ENCODE results near the gene RUVBL2. TPM values are rescaled to one million over a fixed set of nuclear protein-coding genes. Genes with fewer than 3 reads are reported as not detected.

Gene RUVBL2
- total RNA-seq, 1 donor from 2014 or later: 62.2 TPM

GRCh38 chr19:48975947-48976847, 17.5 kb upstream of the RUVBL2 start:
- H3K27ac Mint-ChIP-seq: no peak overlapping the region
- H3K4me1 Mint-ChIP-seq: no peaks in the 10 kb centered on the region
- no peaks in the 10 kb centered on the region for H3K27me3 Mint-ChIP-seq (ENCODE audit: low read depth)
- DNase-seq (ENCODE audit: low spot score in 2 of 2, unreplicated experiment in 2 of 2): no peak
- H3K36me3 Mint-ChIP-seq: peaks cover 26% of the 10 kb centered on the region
- TF ChIP-seq CTCF (IDR thresholded peaks at IDR 0.05; ENCODE audit: unreplicated experiment): no peak
- no peaks in the 10 kb centered on the region for H3K9me3 Mint-ChIP-seq
- no peak overlapping the region for H3K4me3 Mint-ChIP-seq

- Mint-ChIP-seq H3K27ac (no peak overlapping the region), H3K27me3 (ENCODE audit: low read depth) (no peaks in the 10 kb centered on the region), H3K9me3 (no peaks in the 10 kb centered on the region), H3K36me3 (peaks cover 27% of the 10 kb centered on the region), H3K4me3 (no peak overlapping the region), H3K4me1 (no peaks in the 10 kb centered on the region)
- no peak for DNase-seq (ENCODE audit: low spot score in 2 of 2, unreplicated experiment in 2 of 2)
- TF ChIP-seq CTCF (IDR thresholded peaks at IDR 0.05; ENCODE audit: unreplicated experiment): no peak
These were observed 16.6 kb upstream of the RUVBL2 start for GRCh38 chr19:48977061-48977460.

- H3K9me3 Mint-ChIP-seq: no peaks in the 10 kb centered on the region
- no peak for DNase-seq (ENCODE audit: low spot score in 2 of 2, unreplicated experiment in 2 of 2)
- no peaks in the 10 kb centered on the region for H3K27me3 Mint-ChIP-seq (ENCODE audit: low read depth)
- H3K36me3 Mint-ChIP-seq: peaks cover 31% of the 10 kb centered on the region
- no peak for TF ChIP-seq CTCF (IDR thresholded peaks at IDR 0.05; ENCODE audit: unreplicated experiment)
- H3K27ac Mint-ChIP-seq: no peak overlapping the region
- no peaks in the 10 kb centered on the region for H3K4me1 Mint-ChIP-seq
- no peak overlapping the region for H3K4me3 Mint-ChIP-seq
These were observed 11.4 kb upstream of the RUVBL2 start for GRCh38 chr19:48982280-48982679.

- no peaks in the 10 kb centered on the region for H3K9me3 Mint-ChIP-seq
- H3K27me3 Mint-ChIP-seq (ENCODE audit: low read depth): no peaks in the 10 kb centered on the region
- no peak for TF ChIP-seq CTCF (IDR thresholded peaks at IDR 0.05; ENCODE audit: unreplicated experiment)
- H3K4me3 Mint-ChIP-seq: no peak overlapping the region
- H3K4me1 Mint-ChIP-seq: peaks cover 5% of the 10 kb centered on the region
- DNase-seq (ENCODE audit: low spot score in 2 of 2, unreplicated experiment in 2 of 2): no peak
- peaks cover 34% of the 10 kb centered on the region for H3K36me3 Mint-ChIP-seq
- H3K27ac Mint-ChIP-seq: no peak overlapping the region
These were observed 8.0 kb upstream of the RUVBL2 start for GRCh38 chr19:48985711-48986110.

- H3K27ac Mint-ChIP-seq: no peak overlapping the region
- H3K4me1 Mint-ChIP-seq: peaks cover 9% of the 10 kb centered on the region
- no peaks in the 10 kb centered on the region for H3K27me3 Mint-ChIP-seq (ENCODE audit: low read depth)
- peaks cover 34% of the 10 kb centered on the region for H3K36me3 Mint-ChIP-seq
- no peak for DNase-seq (ENCODE audit: low spot score in 2 of 2, unreplicated experiment in 2 of 2)
- no peak overlapping the region for H3K4me3 Mint-ChIP-seq
- H3K9me3 Mint-ChIP-seq: no peaks in the 10 kb centered on the region
- TF ChIP-seq CTCF (IDR thresholded peaks at IDR 0.05; ENCODE audit: unreplicated experiment): no peak
These were observed 7.5 kb upstream of the RUVBL2 start for GRCh38 chr19:48986211-48986610.
